Fibroblast of upper back skin (primary cell): Measurements from ENCODE around the gene TMC8.
"Not testable (repeated sequence)": the region's sequence is repeated elsewhere in the genome, so short reads cannot be mapped to it uniquely, and the experiment has no call there.

Experiments
- DNase-seq: peaks from one replicate; pipeline ENCODE4 v3.0.0-alpha.2; 2013

Gene TMC8

GRCh38 chr17:78137392-78138203 is 7.0 kb downstream of the TMC8 start:
- DNase-seq = no peak

GRCh38 chr17:78138204-78139060 is 7.9 kb downstream of the TMC8 start:
- no peak for DNase-seq

- DNase-seq = not testable (repeated sequence)
These were observed 9.2 kb downstream of the TMC8 start for GRCh38 chr17:78139861-78140168.

- DNase-seq = peak; percentile 55
These were observed 9.8 kb downstream of the TMC8 start for GRCh38 chr17:78140169-78141051.

GRCh38 chr17:78141437-78142118 is 11.0 kb downstream of the TMC8 start:
- DNase-seq = no peak

GRCh38 chr17:78142119-78142861 is 11.7 kb downstream of the TMC8 start:
- DNase-seq = peak; percentile 51

GRCh38 chr17:78143214-78144146 is 12.9 kb downstream of the TMC8 start:
- DNase-seq = no peak

GRCh38 chr17:78144147-78144719 is 13.7 kb downstream of the TMC8 start:
- peak; percentile 66 for DNase-seq

- DNase-seq = no peak
These were observed 14.4 kb downstream of the TMC8 start for GRCh38 chr17:78144736-78145641.

- DNase-seq = no peak
These were observed 15.9 kb downstream of the TMC8 start for GRCh38 chr17:78146471-78146869.

- no peak for DNase-seq
These were observed 16.3 kb downstream of the TMC8 start for GRCh38 chr17:78146881-78147280.

- no peak for DNase-seq
These were observed 16.9 kb downstream of the TMC8 start for GRCh38 chr17:78147315-78147998.

GRCh38 chr17:78148286-78149016 is 17.9 kb downstream of the TMC8 start:
- DNase-seq = no peak

GRCh38 chr17:78151514-78152008 is 21.0 kb downstream of the TMC8 start:
- DNase-seq = peak; percentile 67

GRCh38 chr17:78154903-78155811 is 24.6 kb downstream of the TMC8 start:
- DNase-seq = no peak

GRCh38 chr17:78159575-78160158 is 29.1 kb downstream of the TMC8 start:
- peak; percentile 83 for DNase-seq
